Heart right ventricle (tissue), 16 donors: Measurements from ENCODE around the gene MBNL2. TPM values are rescaled to one million over a fixed set of nuclear protein-coding genes. Genes with fewer than 3 reads are reported as not detected.

Experiments used
- ATAC-seq, 8 donors: fragments of 200-7000 bp; cut with Tn5 transposase; one replicate each; pipeline ENCODE4 v1.9.1; 2020; ENCODE audit warnings: mild to moderate bottlenecking in 8 of 8, moderate library complexity in 8 of 8, moderate number of reproducible peaks in 1 of 8
- DNase-seq, 2 donors: peaks; one replicate each; pipeline ENCODE4 v3.0.0-alpha.2; 2020
- H3K27ac ChIP-seq, 10 donors: fragments of 200-600 bp; sonication (generic) in 2 of 10; one replicate each; pipeline versions ENCODE4 v1.5.0 to v1.8.0; 2020 to 2022; ENCODE audit warnings: mild to moderate bottlenecking in 3 of 10
- H3K27me3 ChIP-seq, 7 donors: fragments of 200-600 bp; one replicate each; pipeline ENCODE4 v1.8.0; 2021 to 2022; ENCODE audit warnings: mild to moderate bottlenecking in 2 of 7
- H3K36me3 ChIP-seq, 9 donors: fragments of 200-600 bp; sonication (generic) in 1 of 9; one replicate each; pipeline versions ENCODE4 v1.5.0 to v1.8.0; 2020 to 2022; ENCODE audit warnings: mild to moderate bottlenecking in 2 of 9
- H3K4me1 ChIP-seq, 9 donors: fragments of 200-600 bp; sonication (generic) in 1 of 9; one replicate each; pipeline versions ENCODE4 v1.5.0 to v1.8.0; 2020 to 2022; ENCODE audit warnings: mild to moderate bottlenecking in 4 of 9
- H3K4me3 ChIP-seq, 10 donors: fragments of 200-600 bp; sonication (generic) in 2 of 10; one replicate each; pipeline versions ENCODE4 v1.5.0 to v1.8.0; 2020 to 2022; ENCODE audit warnings: mild to moderate bottlenecking in 7 of 10, moderate library complexity in 2 of 10
- H3K9me3 ChIP-seq, 11 donors: fragments of 200-600 bp in 10 of 11; sonication (generic) in 2 of 11; one replicate each; pipeline versions ENCODE4 v1.5.0 to v1.8.0; 2013 to 2022; ENCODE audit warnings: mild to moderate bottlenecking in 2 of 11, control low read depth in 1 of 11, moderate library complexity in 1 of 11
- WGBS, 2 donors: extraction: QIAGEN DNeasy Blood & Tissue Kit; methylation state at CpG; one replicate each; pipeline ENCODE4 v1.1.7; 2013; ENCODE audit warnings: inconsistent platforms in 1 of 2; 5-methylcytosine and 5-hydroxymethylcytosine counted together
- intact Hi-C, 10 donors: fragments of 100-400 bp; cut with DNase I; formaldehyde crosslinking; loops; one replicate each; pipeline versions ENCODE4 v1.11.1 to v1.14.2; 2022
- polyA plus RNA-seq, 2 donors: library from polyadenylated mRNA; stranded (reverse); fragments of 200-250 nt; gene quantifications; one replicate each; pipeline ENCODE4 v1.2.3, GENCODE V29; 2013
- total RNA-seq, 10 donors: library from RNA; stranded (reverse); fragmentation: NEBNext Ultra II Directional in 3 of 10; extraction: Animal tissue kit (Norgen Biotek cat#: 25700) in 3 of 10; gene quantifications; one replicate each; pipeline versions ENCODE4 v1.2.1 to v1.2.4, GENCODE V29; 2021 to 2023
- TF ChIP-seq, protein P1 (sequence below), 9 donors: fragments of 200-600 bp; sonication (generic) in 2 of 9; IDR thresholded peaks; one replicate each; pipeline versions ENCODE4 v1.5.0 to v1.8.0; 2021 to 2022; ENCODE audit warnings: antibody characterized with exemption in 9 of 9, mild to moderate bottlenecking in 5 of 9, moderate library complexity in 1 of 9
- donor health status: Arrhythmogenic right ventricular cardiomyopathy.
- donor health status: ischemic (EF 13 %, LVEDD 7.1; RV severe dilation, severe dysfunction).
- donor health status: healthy with polysubstance abuse.
- donor health status: DM: no; HTN: yes; CAD: no.
- donor health status: DM: no; HTN: no; CAD: no.
- donor health status: ischemic (EF 25% LVEDD 6.9; RV normal size, moderate dysfunction).
- donor health status: ischemic (EF 25% LVEDD 5.7; RV mildly dilated, moderate dysfunction).
- donor health status: healthy.
- donor health status: DM: yes; HTN: yes; CAD: no.
- donor health status: Ischemic cardiomyopathy.
- donor health status: ischemic (EF 35%, LVEDD 5.7; RV mildly dilated, moderate dysfunction).
- donor health status: nonischemic (EF 11% LVEDD 7.7; RV severe dilation, severe dysfunction).
- donor health status: DM: yes; HTN: yes; CAD: no.
- donor health status: PGD.
- donor health status: ischemic (EF 29% LVEDD 5.4; RV normal size, mild dysfunction).
- donor health status: nonischemic (EF 23%, LVEDD 6.1; RV moderate dilation, normal function).

MBNL2 gene
- total and polyA plus RNA-seq, 12 donors, result 17.2 to 95.0 (median 83.2) TPM

DNA sequence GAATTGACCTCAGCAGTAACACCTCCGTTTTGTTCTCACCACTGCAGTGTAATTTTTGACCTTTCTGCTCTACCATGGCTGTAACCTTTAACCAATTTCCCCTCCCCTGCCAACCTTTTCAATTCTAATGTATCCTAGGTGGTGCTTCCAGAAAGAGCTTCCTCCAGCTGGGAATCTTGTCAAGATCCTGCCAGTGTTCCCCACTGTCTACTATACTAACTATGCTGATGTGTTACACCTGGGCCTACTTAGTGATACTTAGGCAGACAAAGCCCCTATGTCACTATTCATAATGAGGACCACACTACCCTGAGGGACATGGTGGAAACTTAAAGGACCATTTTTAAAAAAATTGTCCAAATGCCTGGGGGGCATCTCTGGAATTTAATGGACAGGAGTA is 41.0 kb downstream of the MBNL2 start:
- H3K4me3 ChIP-seq, result no peak overlapping the region
- TF ChIP-seq, protein P1, sequence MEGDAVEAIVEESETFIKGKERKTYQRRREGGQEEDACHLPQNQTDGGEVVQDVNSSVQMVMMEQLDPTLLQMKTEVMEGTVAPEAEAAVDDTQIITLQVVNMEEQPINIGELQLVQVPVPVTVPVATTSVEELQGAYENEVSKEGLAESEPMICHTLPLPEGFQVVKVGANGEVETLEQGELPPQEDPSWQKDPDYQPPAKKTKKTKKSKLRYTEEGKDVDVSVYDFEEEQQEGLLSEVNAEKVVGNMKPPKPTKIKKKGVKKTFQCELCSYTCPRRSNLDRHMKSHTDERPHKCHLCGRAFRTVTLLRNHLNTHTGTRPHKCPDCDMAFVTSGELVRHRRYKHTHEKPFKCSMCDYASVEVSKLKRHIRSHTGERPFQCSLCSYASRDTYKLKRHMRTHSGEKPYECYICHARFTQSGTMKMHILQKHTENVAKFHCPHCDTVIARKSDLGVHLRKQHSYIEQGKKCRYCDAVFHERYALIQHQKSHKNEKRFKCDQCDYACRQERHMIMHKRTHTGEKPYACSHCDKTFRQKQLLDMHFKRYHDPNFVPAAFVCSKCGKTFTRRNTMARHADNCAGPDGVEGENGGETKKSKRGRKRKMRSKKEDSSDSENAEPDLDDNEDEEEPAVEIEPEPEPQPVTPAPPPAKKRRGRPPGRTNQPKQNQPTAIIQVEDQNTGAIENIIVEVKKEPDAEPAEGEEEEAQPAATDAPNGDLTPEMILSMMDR (IDR thresholded peaks at IDR 0.05), result no peak
- DNase-seq (no peak), ATAC-seq (no peak)
- H3K27ac ChIP-seq, result peak overlapping the region in 3 of 10 donors; percentile 31 to 77 (median 77)
- H3K27me3 ChIP-seq, result no peaks in the 10 kb centered on the region
- H3K36me3 ChIP-seq, result peaks cover 0 to 4% (median 0%) of the 10 kb centered on the region in 9 donors
- 84 to 87% methylated on average over 1 of the region's 1 CpG for WGBS, 2 donors
- H3K4me1 ChIP-seq, result peaks cover 14 to 96% (median 87%) of the 10 kb centered on the region in 9 donors
- no peaks in the 10 kb centered on the region for H3K9me3 ChIP-seq
- intact Hi-C loops, result loop anchor here in 1 of 10 donors (5.0 kb wide), 1 partner anchor 41 kb away; the partner anchor contains the start of gene MBNL2

DNA sequence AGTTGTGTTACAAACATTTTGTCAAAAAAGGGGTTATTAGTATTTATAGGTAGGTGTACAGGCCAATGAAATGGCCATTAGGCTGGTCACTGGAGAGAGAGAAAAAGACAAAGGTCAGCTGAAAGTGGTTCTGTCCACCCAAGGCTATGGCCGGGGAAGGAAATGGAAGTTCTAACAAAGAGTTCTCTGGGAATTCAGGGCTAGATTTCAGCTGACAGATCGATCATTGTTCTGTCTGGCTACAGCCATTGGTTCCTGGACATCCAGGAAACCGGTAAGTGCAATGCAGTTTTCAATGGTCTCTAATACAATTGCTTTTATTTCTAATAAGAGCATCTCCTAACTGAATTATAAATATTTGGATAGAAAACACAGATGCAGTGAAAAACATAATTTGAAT is 42.5 kb downstream of the MBNL2 start:
- intact Hi-C loops, result loop anchor here in 3 of 10 donors (5.0 kb wide), 2 partner anchors 37 to 42 kb away; partner anchors contain the start of gene MBNL2 (in 2 of the 3)

GRCh38 chr13:97266332-97266731 is 44.2 kb downstream of the MBNL2 start:
- 59 to 63% methylated on average over 8 of the region's 8 CpGs for WGBS, 2 donors
- H3K27ac ChIP-seq, result peak overlapping the region in 6 of 10 donors; percentile 28 to 69 (median 42)
- peaks cover 21 to 93% (median 74%) of the 10 kb centered on the region in 9 donors for H3K4me1 ChIP-seq
- DNase-seq (no peak), ATAC-seq (no peak)
- no peak overlapping the region for H3K4me3 ChIP-seq
- peaks cover 0 to 4% (median 0%) of the 10 kb centered on the region in 9 donors for H3K36me3 ChIP-seq
- no peaks in the 10 kb centered on the region for H3K27me3 ChIP-seq
- no peaks in the 10 kb centered on the region for H3K9me3 ChIP-seq
- intact Hi-C loops, result loop anchor here in 2 of 10 donors (5.0 kb wide), 2 partner anchors 39 to 44 kb away; partner anchors contain the start of gene MBNL2 (in 1 of the 2)
- TF ChIP-seq, protein P1 (IDR thresholded peaks at IDR 0.05), result no peak

More for the DNA sequence above, 42.5 kb downstream of the MBNL2 start:
- no peaks in the 10 kb centered on the region for H3K27me3 ChIP-seq
- TF ChIP-seq, protein P1 (IDR thresholded peaks at IDR 0.05), result no peak
- H3K4me3 ChIP-seq, result no peak overlapping the region
- peaks cover 21 to 96% (median 86%) of the 10 kb centered on the region in 9 donors for H3K4me1 ChIP-seq
- no peak for ATAC-seq
- 66 to 80% methylated on average over 3 of the region's 3 CpGs for WGBS, 2 donors
- H3K36me3 ChIP-seq, result peaks cover 0 to 4% (median 0%) of the 10 kb centered on the region in 9 donors
- peak overlapping the region in 2 of 10 donors; percentile 22 to 33 for H3K27ac ChIP-seq
- H3K9me3 ChIP-seq, result no peaks in the 10 kb centered on the region
- no peak for DNase-seq

GRCh38 chr13:97266772-97267417 is 44.8 kb downstream of the MBNL2 start:
- no peaks in the 10 kb centered on the region for H3K27me3 ChIP-seq
- ATAC-seq, result no peak
- TF ChIP-seq, protein P1 (IDR thresholded peaks at IDR 0.05), result no peak
- H3K4me1 ChIP-seq, result peaks cover 21 to 91% (median 69%) of the 10 kb centered on the region in 9 donors
- intact Hi-C loops, result loop anchor here in 2 of 10 donors (5.0 kb wide), 2 partner anchors 40 to 45 kb away; partner anchors contain the start of gene MBNL2 (in 1 of the 2)
- H3K36me3 ChIP-seq, result peaks cover 0 to 4% (median 0%) of the 10 kb centered on the region in 9 donors
- peak overlapping the region in 7 of 10 donors; percentile 16 to 69 (median 35) for H3K27ac ChIP-seq
- DNase-seq, result no peak
- WGBS, 2 donors, result 48% methylated on average over 8 of the region's 8 CpGs
- H3K4me3 ChIP-seq, result no peak overlapping the region
- H3K9me3 ChIP-seq, result no peaks in the 10 kb centered on the region
